Kidney (tissue), 14 donors: ENCODE data around the gene RASGRP1. TPM values are rescaled to one million over a fixed set of nuclear protein-coding genes. Genes with fewer than 3 reads are reported as not detected.

Experiments used
- DNase-seq, 5 donors: peaks; one replicate each; pipeline ENCODE4 v3.0.0-alpha.2; 2013 to 2020
- FAIRE-seq: peaks from 2 replicates; lab custom pipeline; 2012; peaks lifted over from hg19 to GRCh38; lab: Jason Lieb, UNC
- H3K27ac ChIP-seq, 2 donors: one replicate each; pipeline ENCODE4 v1.7.0; 2013; ENCODE audit warnings: low read depth in 2 of 2, low read length in 2 of 2, inconsistent platforms in 1 of 2
- H3K27me3 ChIP-seq: one replicate; pipeline ENCODE4 v1.7.1; 2013; ENCODE audit warnings: low read length, inconsistent platforms; ENCODE audit not compliant: control insufficient read depth, insufficient read depth
- H3K36me3 ChIP-seq, 3 donors: one replicate each; pipeline versions ENCODE4 v1.7.0 to v1.7.1; 2013; ENCODE audit warnings: low read length in 3 of 3, control low read depth in 1 of 3, inconsistent platforms in 1 of 3; ENCODE audit not compliant: insufficient read depth in 3 of 3, control insufficient read depth in 2 of 3
- H3K4me1 ChIP-seq, 3 donors: one replicate each; pipeline versions ENCODE4 v1.7.0 to v1.7.1; 2013; ENCODE audit warnings: low read length in 3 of 3, inconsistent platforms in 1 of 3, low read depth in 1 of 3; ENCODE audit not compliant: control insufficient read depth in 2 of 3, insufficient read depth in 2 of 3
- H3K4me3 ChIP-seq, 3 donors: one replicate each; pipeline versions ENCODE4 v1.7.0 to v1.8.1; 2013; ENCODE audit warnings: low read length in 3 of 3, control low read depth in 1 of 3, inconsistent platforms in 1 of 3
- H3K9ac ChIP-seq, 3 donors: one replicate each; pipeline versions ENCODE4 v1.7.0 to v1.7.1; 2013; ENCODE audit warnings: low read length in 3 of 3, control low read depth in 1 of 3, inconsistent platforms in 1 of 3
- H3K9me3 ChIP-seq, 3 donors: one replicate each; pipeline versions ENCODE4 v1.7.0 to v1.7.1; 2013; ENCODE audit warnings: low read length in 3 of 3, control low read depth in 1 of 3, inconsistent platforms in 1 of 3; ENCODE audit not compliant: control insufficient read depth in 2 of 3, insufficient read depth in 1 of 3
- intact Hi-C: fragments of 100-400 bp; cut with DNase I; formaldehyde crosslinking; loops from one replicate; pipeline ENCODE4 v1.11.1; 2022
- polyA plus RNA-seq: library from polyadenylated mRNA; stranded (reverse); fragments of 350-450 nt; fragmentation: Illumina TruSeq; extraction: RNeasy Lipid Tissue Mini Kit (QIAGEN cat#74804); gene quantifications from one replicate; pipeline ENCODE4 v1.2.3, GENCODE V29; 2014; ENCODE audit warnings: low read depth, low replicate concordance; ENCODE audit not compliant: insufficient read depth
- total RNA-seq: library from RNA; stranded (reverse); fragmentation: NEBNext Ultra II Directional; extraction: Animal tissue kit (Norgen Biotek cat#: 25700); gene quantifications from one replicate; pipeline ENCODE4 v1.2.1, GENCODE V29; 2021
- TF ChIP-seq, protein P1 (sequence below): IDR thresholded peaks from 3 replicates; pipeline ENCODE4 v1.5.1; 2012; ENCODE audit warnings: mild to moderate bottlenecking, moderate library complexity, borderline replicate concordance; ENCODE audit not compliant: insufficient read depth; ENCODE audit errors: extremely low read depth
- donor health status: control.
- donor health status: control.
- donor health status: control.
- donor health status: control.
- donor health status: control.
- donor health status: DM: yes; HTN: yes; CAD: no.
- donor health status: Normal renal cell carcinoma (clear cell type).

RASGRP1 gene
- total and polyA plus RNA-seq, 2 donors from 2014 or later: 3.4 to 12.5 TPM

- Histone ChIP-seq H3K9ac (no peak overlapping the region), H3K27me3 (no peaks in the 10 kb centered on the region), H3K4me1 (peaks cover 0 to 5% (median 0%) of the 10 kb centered on the region in 3 donors), H3K4me3 (no peak overlapping the region), H3K27ac (no peak overlapping the region), H3K36me3 (peaks cover 0 to 5% (median 0%) of the 10 kb centered on the region in 3 donors), H3K9me3 (no peaks in the 10 kb centered on the region)
- TF ChIP-seq, protein P1, sequence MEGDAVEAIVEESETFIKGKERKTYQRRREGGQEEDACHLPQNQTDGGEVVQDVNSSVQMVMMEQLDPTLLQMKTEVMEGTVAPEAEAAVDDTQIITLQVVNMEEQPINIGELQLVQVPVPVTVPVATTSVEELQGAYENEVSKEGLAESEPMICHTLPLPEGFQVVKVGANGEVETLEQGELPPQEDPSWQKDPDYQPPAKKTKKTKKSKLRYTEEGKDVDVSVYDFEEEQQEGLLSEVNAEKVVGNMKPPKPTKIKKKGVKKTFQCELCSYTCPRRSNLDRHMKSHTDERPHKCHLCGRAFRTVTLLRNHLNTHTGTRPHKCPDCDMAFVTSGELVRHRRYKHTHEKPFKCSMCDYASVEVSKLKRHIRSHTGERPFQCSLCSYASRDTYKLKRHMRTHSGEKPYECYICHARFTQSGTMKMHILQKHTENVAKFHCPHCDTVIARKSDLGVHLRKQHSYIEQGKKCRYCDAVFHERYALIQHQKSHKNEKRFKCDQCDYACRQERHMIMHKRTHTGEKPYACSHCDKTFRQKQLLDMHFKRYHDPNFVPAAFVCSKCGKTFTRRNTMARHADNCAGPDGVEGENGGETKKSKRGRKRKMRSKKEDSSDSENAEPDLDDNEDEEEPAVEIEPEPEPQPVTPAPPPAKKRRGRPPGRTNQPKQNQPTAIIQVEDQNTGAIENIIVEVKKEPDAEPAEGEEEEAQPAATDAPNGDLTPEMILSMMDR: no peak
- FAIRE-seq (no peak), DNase-seq (no peak)
- intact Hi-C loops: no loop called here
These were observed 77.7 kb downstream of the RASGRP1 start for GRCh38 chr15:38486936-38487335.

DNA sequence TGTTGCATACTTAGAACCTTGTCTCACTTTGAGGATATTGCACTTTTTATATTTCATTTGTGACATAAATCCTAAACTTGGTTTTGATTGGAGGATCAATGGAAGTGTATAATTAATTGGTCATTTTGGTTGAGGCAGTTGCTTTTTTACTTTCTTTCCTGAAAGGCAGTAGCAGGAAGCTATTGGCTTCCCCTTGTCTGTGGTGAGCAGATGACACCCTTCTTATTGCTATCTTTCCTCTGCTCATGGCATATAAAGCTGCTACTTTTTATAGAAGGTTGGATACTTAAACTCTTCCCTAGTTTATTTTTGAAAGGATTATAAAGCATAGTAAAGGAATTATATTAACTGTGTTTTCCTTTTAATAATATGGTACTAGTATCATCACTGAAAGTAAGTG lies 82.0 kb downstream of the RASGRP1 start:
- TF ChIP-seq, protein P1: no peak
- DNase-seq (no peak), FAIRE-seq (no peak)
- intact Hi-C loops: no loop called here
- Histone ChIP-seq H3K9me3 (no peaks in the 10 kb centered on the region), H3K4me1 (no peaks in the 10 kb centered on the region), H3K27me3 (no peaks in the 10 kb centered on the region), H3K4me3 (no peak overlapping the region), H3K36me3 (peaks cover 0 to 8% (median 0%) of the 10 kb centered on the region in 3 donors), H3K9ac (no peak overlapping the region), H3K27ac (no peak overlapping the region)

GRCh38 chr15:38481761-38482160 lies 82.9 kb downstream of the RASGRP1 start:
- no peaks in the 10 kb centered on the region for H3K9me3 ChIP-seq
- H3K4me1 ChIP-seq: no peaks in the 10 kb centered on the region
- TF ChIP-seq, protein P1: no peak
- intact Hi-C loops: no loop called here
- DNase-seq (no peak), FAIRE-seq (no peak)
- H3K36me3 ChIP-seq: peaks cover 0 to 8% (median 0%) of the 10 kb centered on the region in 3 donors
- no peaks in the 10 kb centered on the region for H3K27me3 ChIP-seq
- no peak overlapping the region for H3K9ac ChIP-seq
- no peak overlapping the region for H3K27ac ChIP-seq
- H3K4me3 ChIP-seq: no peak overlapping the region

DNA sequence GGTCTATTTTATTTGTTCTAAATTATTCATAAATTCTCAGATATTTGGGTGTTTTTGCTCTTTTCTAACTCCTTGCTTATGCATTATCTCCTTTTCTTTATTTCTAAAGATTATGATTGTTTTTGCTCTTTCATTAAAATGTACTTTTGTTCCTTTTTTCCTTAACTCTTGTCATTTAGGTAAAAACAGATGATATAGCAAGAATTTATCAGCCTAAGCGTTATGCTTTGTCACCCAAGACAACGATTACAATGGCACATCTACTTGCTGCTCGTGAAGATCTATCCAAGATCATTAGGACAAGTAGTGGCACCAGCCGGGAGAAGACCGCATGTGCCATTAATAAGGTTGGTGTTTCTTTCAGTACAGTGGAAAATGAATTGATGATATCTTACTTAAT lies 83.5 kb downstream of the RASGRP1 start:
- Histone ChIP-seq H3K36me3 (peaks cover 0 to 8% (median 0%) of the 10 kb centered on the region in 3 donors), H3K4me1 (no peaks in the 10 kb centered on the region), H3K9me3 (no peaks in the 10 kb centered on the region), H3K9ac (no peak overlapping the region), H3K4me3 (no peak overlapping the region), H3K27ac (no peak overlapping the region), H3K27me3 (no peaks in the 10 kb centered on the region)
- FAIRE-seq (no peak), DNase-seq (no peak)
- intact Hi-C loops: no loop called here
- TF ChIP-seq, protein P1: no peak
